Erythroblast (primary cell): ENCODE data around the gene PSIP1.

Source experiments
- GATA1 ChIP-seq: IDR thresholded peaks from 2 replicates; pipeline ENCODE4 v1.6.1; 2011; ENCODE audit warnings: low read depth, mild to moderate bottlenecking, control low read depth, low read length, moderate library complexity
- POLR2A ChIP-seq: IDR thresholded peaks from 2 replicates; pipeline ENCODE4 v1.6.1; 2011; ENCODE audit warnings: mild to moderate bottlenecking, low read length

DNA sequence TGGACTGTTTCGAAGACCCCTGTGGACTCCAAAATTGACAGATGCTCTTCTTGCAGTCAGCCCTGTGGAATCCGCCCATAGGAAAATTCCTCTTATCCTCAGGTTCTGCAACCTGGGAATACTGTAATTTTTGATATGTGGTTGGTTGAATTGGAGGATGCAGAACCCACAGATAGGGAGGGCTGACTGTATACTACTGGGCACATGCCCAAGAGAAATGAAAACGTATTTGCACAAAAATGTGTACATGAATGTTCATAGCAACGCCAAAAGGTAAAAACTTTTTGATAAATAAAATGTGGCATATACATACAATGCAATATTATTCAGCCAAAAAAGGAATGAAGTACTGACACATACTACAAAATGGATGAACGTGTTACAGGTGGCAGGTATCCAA lies 90.0 kb downstream of the PSIP1 start:
- TF ChIP-seq GATA1 (no peak), POLR2A (no peak)
